GM21360 (cell line): ENCODE measurements around the gene TRAPPC10.

Experiments used
- ATAC-seq: cut with Tn5 transposase; IDR thresholded peaks from one replicate; pipeline ENCODE4 v1.9.1; 2021; ENCODE audit warnings: mild to moderate bottlenecking, moderate library complexity; ENCODE audit not compliant: unreplicated experiment

Gene TRAPPC10

DNA sequence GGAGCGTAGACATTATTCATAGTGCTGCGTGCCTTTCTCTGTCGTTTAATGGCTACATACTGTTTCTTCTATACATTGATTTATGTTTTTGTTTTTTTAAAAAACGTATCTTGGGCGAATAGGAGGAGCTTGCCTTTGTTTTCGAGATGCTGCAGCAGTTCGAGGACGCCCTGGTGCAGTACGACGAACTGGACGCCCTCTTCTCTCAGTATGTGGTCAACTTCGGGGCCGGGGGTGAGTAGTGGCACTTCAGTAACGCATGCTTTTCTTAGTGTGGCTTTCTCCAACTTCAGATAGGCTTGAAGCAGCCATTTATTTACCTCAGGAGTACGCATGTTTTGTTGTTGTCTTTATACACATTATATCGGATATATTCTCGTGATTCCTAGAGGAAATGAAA, 46.9 kb downstream of the TRAPPC10 start:
- ATAC-seq = no peak

DNA sequence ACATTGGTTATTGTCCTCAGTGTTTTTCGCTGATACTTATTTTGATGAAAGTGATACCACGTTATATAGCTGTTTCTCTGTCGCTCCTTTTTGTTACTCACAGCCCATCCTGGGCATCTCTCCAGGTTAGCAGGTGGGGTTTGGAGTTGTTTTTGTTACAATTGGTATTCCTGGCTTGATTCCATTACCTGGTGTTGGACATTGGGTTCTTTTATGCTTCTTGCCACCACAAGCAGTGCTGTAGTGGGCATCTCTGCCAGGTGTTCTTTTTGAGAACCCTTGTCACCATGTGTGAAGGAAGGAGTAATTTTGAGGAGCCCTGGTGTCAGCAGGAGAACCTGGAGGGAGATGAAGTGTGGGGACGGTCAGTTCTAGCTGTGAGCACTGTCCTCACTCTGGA, 47.6 kb downstream of the TRAPPC10 start:
- ATAC-seq = no peak

DNA sequence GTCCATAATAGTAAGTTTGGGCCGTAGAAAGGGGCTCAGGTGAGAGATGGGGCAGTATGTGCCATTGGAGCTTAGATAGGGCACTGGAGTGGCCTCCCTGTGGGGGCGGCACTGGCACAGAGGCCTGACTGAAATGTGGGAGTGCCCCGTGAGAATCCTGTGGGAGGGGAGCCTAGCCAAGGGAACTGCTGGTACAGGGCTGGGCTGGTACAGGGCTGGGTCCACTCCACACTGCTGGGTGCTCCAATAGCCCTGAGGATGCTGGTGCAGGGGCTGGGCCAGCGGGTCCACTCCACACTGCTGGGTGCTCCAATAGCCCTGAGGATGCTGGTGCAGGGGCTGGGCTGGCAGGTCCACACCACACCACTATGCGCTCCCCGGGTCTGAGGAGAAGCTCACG, 50.3 kb downstream of the TRAPPC10 start:
- ATAC-seq = no peak

DNA sequence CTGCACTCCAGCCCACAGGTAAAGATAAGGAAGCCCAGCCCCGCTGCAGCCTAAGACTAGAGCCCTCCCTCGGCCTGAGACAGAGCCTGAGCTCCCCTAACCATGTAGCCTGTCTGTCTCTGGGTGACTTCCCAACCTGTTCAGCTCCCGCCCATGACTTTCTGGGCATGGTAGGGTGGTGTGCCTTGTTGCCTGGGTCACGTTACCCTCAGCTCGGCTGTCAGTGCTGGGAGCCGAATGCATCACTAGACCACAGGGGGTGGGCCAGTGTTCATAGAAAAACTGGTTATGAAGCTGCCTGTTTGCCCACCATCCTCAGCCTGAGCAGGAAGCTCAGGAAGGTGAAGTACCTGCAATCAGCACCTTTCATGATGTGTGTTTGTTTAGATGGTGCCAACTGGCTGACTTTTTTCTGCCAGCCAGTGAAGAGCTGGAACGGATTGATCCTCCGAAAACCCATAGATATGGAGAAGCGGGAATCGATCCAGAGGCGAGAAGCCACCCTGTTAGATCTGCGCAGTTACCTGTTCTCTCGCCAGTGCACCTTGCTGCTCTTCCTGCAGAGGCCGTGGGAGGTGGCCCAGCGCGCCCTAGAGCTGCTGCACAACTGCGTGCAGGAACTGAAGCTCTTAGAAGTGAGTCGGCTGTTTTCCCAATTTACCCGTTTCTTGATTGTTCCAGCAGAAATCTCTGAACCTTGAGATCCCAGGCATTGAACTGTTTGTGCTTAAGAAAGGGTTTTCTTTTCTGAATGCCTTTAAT, 51.2 kb downstream of the TRAPPC10 start:
- no peak for ATAC-seq

DNA sequence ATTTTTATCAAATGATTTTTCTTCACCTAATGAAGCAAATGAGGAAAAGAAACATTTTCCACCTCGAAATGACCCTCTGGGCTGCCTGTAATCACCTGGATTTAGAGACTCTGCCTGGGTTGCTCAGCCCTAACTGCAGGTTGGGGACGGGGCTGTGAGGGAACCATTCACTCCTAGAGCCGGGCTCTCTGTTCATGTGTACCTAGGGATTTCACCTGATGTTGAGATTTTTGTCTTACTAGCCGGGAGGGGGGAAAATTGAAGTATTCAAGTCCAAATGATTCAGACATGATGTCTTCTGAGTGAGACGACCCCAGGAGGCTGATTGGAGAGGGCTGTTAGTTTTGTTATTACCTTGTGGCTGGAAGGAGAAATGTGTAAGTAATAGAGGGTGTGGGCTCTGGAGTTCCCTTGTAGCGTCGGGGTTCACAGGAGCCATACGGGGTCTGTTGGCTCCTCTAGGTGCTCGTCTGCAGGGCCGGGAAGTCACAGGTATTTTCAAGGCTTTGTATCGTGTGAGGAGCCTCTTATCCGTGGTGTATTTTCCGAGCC, 52.8 kb downstream of the TRAPPC10 start:
- ATAC-seq = no peak

DNA sequence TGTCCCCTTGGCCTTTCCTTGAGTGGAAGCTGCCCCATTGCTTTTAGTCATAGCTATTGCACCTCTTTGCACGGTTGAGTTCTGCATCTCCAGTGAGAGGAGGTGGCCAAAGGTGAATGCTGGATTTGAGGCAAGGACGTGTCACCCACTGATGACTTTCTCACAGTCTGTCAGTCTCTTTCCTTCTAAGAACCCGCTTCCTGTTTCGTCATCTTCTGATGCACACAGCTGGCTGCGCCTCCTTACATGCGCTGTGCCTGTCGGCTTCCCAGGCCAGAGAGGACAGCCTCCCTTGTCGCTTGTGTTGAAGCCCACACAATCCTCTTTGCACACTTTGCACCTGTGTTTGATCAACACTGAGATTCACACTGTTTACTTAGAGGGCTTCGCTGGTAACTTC, 53.3 kb downstream of the TRAPPC10 start:
- ATAC-seq = no peak

DNA sequence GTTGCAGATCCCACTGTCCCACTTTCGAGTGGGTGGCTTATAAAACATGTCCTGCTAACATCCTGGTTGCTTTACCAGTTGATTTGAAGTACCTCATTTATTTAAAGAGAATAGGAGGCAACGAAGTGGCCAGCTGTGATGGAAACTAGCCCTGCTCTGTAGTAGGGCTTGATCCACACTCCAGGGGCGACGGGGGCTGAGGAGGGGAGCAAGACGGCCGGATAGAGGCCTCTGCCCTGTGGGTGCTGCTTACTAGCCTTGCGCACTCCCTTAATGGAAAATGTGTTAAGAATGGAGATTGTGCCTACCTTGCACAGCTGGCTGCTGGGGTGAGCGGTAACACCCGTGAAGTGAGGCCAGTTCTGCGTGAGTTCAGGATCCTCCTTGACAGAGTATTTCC, 54.0 kb downstream of the TRAPPC10 start:
- ATAC-seq = no peak

DNA sequence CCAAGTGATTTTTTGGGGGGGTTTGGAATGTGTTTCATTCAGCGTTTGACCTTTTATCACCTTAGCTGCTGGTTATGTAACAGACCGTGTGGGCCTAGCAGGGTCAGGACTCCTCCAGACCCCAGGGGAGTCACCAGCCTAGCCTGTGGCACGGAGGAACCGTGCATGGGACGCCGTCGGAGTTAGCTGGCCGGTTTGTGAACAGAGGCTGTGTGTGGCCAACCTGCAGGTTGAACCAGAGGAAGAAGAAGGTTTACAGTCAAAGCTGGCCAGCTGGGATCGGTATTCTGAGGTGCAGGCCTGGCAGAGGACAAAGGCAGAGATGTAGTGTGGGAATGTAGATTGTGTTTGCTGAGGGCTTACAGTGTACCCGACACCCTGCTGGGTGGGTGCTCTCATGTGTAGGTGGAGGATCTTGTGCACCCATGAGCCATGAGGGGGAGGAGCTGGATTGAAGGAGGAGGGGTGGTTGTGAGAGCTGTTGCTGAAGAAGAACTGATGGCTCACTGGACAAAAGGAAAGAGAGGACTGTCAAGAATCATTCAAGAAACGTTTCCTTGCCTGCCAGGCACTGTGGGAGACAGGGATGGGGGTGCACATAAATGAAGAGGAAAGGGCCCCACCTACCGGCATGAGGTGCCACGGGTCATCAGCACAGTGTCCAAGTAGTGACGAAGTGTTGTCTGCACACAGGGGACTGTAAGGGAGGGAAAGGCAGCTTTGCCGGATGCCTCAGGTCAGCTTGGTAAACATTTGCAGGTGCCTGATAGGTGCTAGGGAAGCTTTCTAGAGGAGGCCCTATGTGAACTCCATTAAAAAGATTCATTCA, 55.1 kb downstream of the TRAPPC10 start:
- no peak for ATAC-seq

DNA sequence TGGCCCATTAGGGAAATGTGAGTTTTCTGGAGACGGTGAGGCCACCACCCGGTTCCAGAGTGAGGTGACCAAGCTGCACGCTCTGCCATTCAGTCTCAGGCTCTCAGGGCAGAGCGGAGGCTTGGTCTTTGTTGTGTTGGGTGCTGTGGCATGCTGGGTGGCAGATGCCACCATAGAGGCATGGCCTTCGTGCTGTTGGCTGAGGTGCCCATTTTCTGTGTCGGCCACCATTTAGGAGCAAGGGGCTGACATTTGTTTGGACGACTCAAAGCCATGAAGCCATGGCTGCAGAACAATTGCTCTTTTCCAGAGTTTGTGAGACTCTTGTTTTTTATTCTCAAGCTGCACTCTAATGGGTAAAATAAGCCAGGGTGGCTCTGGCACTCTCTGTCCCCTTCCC, 58.3 kb downstream of the TRAPPC10 start:
- ATAC-seq = no peak

DNA sequence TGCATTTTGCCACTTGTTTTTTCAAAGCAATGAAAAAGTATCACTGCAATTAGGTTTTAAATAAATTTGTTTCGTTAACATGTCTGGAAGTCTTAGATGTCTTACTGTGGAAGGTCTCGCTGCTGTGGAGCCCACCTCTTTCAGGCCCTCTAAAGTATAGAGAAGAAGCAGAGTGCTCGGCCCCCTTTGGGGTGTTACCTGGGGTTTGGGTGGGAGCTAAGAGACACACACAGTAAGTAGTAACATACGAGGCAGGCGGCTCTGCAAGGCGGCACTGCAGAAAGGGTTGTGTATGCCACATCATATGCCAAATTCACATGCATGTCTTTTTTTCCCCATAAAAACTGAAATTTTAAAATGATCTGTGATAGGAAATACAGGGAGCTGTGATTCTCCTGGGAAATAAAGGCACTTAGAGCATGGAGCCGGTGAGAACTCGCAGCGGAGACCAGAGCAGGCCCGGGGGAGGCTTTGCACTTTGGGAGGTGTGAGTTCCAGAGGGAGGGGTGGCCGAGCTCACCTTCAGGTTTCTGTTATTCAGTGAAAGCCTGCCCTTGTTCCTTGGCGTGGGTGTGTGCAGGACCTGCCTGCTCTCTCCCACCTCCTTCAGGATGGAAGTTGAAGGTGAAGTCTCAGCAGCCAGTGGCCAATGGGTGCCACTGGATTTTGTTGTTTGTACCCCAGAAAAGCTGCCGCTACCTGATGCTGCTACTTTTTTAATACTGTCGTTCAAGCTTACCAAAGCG, 59.4 kb downstream of the TRAPPC10 start:
- no peak for ATAC-seq

DNA sequence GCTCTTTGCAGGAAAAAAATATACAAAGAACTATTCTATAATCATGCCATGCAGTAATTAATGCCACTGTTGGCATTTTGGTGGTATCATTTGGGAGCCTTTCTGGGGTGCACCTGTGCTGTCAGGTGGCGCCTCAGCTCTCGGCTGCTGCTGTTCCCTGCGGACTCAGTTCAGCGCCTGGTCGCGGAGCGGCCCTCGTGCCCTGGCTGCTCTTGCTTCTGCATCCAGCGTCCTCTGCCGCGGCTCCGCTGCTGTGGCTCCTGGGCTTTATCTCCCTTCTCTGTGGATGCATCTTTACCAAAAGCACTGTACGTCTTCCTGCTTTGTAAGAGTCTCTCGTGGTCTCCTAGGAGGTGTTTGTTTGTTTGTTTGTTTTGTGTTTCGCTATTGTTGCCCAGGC, 60.0 kb downstream of the TRAPPC10 start:
- ATAC-seq = no peak

DNA sequence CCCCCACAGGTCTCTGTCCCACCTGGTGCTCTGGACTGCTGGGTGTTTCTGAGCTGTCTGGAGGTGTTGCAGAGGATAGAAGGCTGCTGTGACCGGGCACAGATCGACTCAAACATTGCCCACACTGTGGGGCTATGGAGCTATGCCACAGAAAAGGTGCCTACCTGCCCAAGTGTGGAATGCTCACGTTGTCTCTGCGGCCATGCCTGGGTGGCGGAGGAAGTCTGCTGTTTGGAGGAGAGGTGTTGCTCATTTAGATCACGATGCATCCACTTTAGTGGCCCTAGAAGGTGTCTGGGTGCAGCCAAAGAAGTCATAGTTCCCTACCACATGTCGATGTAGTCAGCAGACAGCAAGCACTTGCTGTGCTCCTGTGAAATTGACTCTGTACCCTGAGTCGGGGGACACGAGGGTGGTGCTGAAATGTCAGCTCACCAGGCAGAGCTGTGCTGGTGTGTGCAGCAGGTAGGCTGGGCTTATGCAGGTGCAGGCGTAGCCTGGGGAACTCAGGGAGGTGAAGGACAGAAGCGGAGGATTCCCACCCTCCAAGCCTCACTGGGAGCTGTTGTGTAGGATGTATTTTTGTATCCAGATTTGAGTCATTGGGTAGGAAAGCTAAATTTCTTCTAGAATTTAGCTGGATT, 62.3 kb downstream of the TRAPPC10 start:
- ATAC-seq = no peak

DNA sequence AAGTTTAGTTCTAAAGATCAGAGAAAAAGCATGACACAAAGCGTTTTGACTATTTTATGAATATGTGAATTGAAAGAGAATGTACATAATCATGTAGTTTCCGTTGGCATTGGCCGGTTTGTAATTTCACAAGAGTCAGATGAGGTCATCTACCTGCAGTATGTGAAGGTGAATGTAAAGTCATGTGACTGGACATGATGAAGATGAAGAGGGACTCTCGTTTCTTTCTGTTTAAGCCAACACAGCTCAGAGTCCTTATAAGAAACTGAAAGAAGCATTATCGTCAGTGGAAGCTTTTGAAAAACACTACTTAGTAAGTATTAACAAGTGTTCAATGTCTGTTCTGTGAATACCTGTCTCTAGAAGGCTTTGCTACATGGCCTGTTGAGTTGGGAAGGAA, 64.2 kb downstream of the TRAPPC10 start:
- no peak for ATAC-seq

DNA sequence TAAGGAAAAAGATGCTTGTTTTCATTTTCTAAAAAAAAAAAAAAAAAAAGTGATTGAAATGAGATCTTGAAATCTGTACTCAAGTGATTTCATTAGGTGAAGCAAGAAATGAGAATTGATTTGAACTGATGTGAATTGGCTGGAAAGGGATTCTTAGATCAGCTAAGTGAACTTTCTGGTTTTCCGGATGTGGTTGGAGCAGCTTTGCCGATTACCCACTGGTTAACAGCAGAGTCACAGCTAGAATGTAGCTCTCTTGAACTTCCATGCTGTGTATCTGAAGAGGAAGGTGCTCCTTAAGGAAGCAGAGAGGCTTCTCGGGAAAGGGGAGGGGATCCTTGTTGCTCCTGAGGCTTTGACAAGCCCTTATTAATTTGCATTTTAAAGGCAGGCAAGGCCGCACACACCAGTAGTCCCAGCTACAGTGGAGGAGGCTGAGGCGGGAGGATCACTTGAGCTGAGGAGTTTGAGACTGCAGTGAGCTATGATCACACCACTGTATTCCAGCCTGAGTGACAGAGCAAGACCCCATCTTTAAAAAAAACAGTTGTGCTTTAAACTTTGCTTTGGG, 66.4 kb downstream of the TRAPPC10 start:
- no peak for ATAC-seq

DNA sequence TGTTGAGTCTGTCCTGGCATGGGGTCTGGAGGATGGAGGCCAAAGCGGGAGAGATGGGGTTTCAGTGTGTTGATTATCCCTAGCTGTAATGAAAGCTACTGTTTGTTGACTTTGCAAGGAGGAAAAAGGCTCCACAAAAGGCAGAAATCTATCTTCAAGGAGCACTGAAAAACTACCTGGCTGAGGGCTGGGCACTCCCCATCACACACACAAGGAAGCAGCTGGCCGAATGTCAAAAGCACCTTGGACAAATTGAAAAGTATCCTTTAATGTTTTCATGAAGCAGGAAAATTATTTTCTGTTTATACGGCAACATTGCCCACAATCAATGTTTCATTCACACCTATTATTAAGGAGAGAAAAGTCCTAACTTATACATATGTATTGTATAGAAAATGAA, 67.3 kb downstream of the TRAPPC10 start:
- no peak for ATAC-seq

DNA sequence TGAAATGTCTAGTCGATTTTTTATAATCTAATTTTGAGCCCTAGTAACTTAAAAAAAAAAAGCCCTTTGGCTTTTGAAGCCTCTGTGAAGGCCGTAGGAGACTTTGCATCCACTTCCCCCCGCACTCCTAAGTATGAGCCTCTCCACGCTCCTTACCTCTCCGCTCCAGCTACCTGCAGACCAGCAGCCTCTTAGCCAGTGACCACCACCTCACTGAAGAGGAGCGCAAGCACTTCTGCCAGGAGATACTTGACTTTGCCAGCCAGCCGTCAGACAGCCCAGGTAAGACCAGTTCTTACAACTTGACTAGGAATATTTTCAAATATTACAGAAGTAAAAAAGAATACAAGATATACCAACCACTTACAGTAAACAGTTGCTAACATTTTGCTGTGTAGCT, 67.7 kb downstream of the TRAPPC10 start:
- no peak for ATAC-seq

DNA sequence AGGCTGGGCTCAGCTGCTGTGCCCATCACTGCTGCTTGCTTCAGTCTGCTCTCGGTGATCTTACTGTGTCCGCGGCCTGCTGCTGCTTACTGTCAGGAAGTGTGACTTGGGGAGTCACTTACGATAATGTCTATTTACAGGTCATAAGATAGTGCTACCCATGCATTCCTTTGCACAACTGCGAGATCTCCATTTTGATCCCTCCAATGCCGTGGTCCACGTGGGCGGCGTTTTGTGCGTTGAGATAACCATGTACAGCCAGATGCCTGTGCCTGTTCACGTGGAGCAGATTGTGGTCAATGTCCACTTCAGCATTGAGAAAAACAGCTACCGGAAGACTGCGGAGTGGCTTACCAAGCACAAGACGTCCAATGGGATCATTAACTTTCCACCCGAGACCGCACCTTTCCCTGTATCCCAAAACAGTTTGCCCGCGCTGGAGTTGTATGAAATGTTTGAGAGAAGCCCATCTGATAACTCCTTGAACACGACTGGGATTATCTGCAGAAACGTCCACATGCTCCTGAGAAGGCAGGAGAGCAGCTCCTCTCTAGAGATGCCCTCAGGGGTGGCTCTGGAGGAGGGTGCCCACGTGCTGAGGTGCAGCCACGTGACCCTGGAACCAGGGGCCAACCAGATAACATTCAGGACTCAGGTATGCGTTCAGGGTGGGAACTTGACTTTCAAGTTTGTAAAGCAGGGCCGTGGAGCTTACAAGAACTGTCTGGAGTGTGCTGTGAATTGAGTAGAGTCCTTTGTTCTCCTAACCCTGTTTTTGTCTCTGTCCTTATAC, 70.7 kb downstream of the TRAPPC10 start:
- no peak for ATAC-seq

DNA sequence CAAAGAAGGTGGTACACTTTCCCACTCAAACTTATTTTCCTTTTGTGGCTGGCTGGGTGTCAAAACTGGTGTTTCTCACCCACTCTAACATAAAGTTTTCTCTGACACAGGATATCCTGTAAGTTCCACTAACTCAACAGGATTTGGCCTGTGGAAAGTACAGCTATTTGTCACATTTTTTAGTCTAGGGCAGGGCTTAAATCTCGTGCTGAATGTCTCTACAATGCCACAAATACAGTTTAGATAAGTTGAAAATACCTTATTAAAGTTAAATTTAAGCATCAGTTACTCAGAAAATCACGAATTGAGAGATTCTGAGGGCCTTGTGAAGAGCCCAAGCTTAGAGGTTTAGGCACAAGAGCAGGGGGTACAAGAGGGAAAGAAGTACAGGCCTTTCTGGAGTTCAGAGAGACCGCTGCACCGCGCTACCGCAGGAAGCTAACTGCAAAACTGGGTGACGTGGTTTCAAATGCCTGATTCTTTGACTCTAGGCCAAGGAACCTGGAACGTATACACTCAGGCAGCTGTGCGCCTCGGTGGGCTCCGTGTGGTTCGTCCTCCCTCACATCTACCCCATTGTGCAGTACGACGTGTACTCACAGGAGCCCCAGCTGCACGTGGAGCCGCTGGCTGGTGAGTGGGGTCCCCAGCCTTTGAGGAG, 71.7 kb downstream of the TRAPPC10 start:
- no peak for ATAC-seq
